GM21619 (cell line): Measurements from ENCODE around the gene AKAP8L.

Source experiments
- ATAC-seq: cut with Tn5 transposase; IDR thresholded peaks from one replicate; pipeline ENCODE4 v1.9.1; 2021; ENCODE audit not compliant: unreplicated experiment

The AKAP8L gene, protein sequence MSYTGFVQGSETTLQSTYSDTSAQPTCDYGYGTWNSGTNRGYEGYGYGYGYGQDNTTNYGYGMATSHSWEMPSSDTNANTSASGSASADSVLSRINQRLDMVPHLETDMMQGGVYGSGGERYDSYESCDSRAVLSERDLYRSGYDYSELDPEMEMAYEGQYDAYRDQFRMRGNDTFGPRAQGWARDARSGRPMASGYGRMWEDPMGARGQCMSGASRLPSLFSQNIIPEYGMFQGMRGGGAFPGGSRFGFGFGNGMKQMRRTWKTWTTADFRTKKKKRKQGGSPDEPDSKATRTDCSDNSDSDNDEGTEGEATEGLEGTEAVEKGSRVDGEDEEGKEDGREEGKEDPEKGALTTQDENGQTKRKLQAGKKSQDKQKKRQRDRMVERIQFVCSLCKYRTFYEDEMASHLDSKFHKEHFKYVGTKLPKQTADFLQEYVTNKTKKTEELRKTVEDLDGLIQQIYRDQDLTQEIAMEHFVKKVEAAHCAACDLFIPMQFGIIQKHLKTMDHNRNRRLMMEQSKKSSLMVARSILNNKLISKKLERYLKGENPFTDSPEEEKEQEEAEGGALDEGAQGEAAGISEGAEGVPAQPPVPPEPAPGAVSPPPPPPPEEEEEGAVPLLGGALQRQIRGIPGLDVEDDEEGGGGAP

GRCh38 chr19:15418579-15419412 is at the start of gene AKAP8L:
Gene AKAP8L, minus strand, starts transcription at chr19:15418988. Its CDS starts 65 bp downstream, at chr19:15418923.
- ATAC-seq, result peak; percentile 90

GRCh38 chr19:15467734-15468214 is 49.0 kb upstream of the AKAP8L start:
- ATAC-seq, result no peak

- ATAC-seq, result peak; percentile 48
Measured at GRCh38 chr19:15466851-15467733, 48.3 kb upstream of the AKAP8L start.

DNA sequence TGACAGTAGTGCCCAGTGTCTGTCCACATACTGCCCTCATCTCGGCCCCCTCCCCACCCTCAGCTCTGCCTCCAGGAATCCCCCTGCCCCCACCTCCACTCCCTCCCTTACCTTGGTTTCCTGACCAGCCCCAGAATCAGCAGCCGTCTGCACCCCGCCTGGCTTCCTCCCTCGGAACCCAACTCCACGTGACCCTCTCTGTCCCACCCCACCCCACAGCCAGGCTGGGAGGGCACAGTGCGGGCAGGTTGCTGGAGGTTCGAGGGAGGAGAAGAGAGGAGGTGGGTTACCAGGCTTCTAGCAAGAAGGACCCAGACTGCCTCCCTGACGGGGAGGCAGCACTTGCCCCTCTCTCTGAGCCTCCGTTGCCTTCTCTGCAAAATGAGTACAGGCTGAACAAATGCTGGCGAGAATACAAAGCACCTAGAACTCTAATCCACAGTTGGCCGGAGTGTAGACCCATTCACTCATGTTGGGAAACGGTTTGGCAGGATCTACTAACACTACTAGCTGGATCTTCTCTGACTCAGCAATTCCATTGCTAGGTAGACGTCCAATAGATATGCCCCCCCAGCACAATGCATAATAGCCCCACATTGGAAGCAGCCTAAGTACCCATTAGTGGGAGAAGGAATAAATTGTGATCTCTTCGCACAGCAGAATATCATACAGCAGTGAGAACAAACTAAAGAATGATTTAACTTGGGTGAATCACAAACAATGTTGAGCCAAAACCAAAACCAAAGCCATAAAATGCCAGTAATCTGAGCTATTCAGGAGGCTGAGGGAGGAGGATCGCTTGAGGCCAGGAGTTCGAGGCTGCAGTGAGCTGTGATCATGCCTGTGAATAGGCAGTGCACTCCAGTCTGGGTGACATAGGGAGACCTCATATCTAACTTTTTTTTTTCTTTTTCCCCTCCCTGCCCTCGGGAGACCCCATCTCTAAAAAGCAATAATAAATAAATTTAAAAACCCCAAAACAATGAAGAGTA is 45.9 kb upstream of the AKAP8L start, which contains the start of gene RASAL3:
Gene RASAL3 (minus strand): TSS at position 151 of the 992 bp plus-strand sequence. CDS start 186 bp downstream, outside the sequence.
- ATAC-seq, result peak; percentile 36

GRCh38 chr19:15463861-15464371 is 45.1 kb upstream of the AKAP8L start:
- peak; percentile 41 for ATAC-seq

GRCh38 chr19:15461694-15462093 is 42.9 kb upstream of the AKAP8L start:
- ATAC-seq, result no peak

GRCh38 chr19:15457701-15458484 is 39.1 kb upstream of the AKAP8L start:
- ATAC-seq, result no peak

GRCh38 chr19:15456871-15457700 is 38.3 kb upstream of the AKAP8L start:
- no peak for ATAC-seq

DNA sequence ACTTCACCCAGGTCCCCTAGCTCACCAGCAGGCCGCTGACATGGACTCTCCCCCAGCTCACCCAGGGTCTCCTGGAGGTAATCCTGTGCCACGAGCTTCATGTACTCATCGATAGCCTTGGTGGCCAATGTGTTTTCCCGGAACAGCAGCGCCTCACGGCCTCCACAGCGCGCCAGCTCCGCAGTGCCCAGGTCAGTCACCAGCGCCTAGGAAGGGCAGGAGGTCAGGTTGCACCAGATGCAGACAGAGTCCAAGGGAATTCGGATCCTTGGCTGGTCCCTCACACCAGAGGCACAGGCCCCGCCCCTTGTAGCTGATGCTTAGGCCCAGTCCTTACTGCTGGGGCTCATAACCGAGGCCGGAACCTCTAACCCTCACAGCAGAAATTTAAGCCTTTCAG is 37.7 kb upstream of the AKAP8L start:
- no peak for ATAC-seq

- no peak for ATAC-seq
Measured at GRCh38 chr19:15455996-15456395, 37.2 kb upstream of the AKAP8L start.

DNA sequence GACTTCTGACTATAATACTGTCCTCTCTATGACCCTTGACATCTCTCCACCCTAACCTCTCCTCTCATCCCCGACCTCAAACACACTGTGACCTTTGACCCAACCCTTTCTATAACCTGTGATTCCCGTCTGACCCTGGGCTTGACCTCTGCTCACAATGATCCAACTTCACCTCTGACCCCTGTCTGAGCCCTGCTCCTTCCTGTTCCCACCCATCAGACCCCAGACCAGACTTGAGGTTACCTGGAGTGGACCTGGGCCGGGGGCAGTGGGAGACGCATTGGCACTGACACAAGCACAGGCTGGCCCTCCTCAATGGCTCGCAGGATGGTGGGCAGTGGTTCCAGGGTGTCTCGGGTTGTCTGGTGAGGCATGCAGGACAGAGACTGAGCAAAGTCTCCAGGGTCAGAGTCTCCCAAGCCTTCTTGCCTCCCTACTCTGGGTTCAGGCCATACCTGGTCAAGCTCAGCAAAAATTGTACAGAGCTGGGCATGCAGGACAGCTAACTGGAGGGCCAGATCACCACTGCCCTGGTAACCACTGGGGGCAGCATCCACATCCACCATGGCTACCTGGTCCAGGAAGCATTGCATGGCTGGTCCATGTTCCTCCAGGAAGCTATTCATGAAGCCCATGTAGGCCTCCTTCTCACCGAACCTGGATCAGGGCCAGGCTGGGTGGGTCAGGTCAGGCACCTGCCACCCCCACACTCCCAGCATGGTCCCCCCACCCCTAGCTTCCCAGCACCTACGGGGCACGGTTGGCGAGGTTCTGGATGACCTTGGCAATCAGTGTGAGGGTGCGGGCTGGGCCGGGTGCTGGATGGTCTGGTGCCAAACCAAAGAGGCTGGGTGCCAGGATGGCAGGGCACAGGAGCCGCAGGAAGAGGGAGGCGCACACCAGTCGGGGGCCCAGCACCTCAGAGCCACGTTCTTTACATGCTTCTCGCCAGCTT is 35.4 kb upstream of the AKAP8L start:
- ATAC-seq, result no peak

GRCh38 chr19:15453091-15453578 is 34.3 kb upstream of the AKAP8L start:
- ATAC-seq, result no peak

GRCh38 chr19:15452111-15453047 is 33.6 kb upstream of the AKAP8L start:
- no peak for ATAC-seq

- ATAC-seq, result no peak
Measured at GRCh38 chr19:15450528-15450890, 31.7 kb upstream of the AKAP8L start.
